Neuronal stem cell (in vitro differentiated cells): ENCODE results near the gene LHFPL2.

ENCODE experiments used
- DNase-seq: peaks from one replicate; pipeline ENCODE4 v3.0.0-alpha.2; 2013; ENCODE audit warnings: low spot score
- H2AFZ ChIP-seq: one replicate; pipeline ENCODE4 v1.6.1; 2013; ENCODE audit warnings: mild to moderate bottlenecking, low read length, inconsistent platforms
- H2AK5ac ChIP-seq: 2 replicates; pipeline ENCODE4 v1.6.1; 2013; ENCODE audit warnings: low read depth, mild to moderate bottlenecking, inconsistent platforms, low read length, moderate library complexity, mixed read lengths
- H2BK120ac ChIP-seq: 2 replicates; pipeline ENCODE4 v1.6.1; 2013; ENCODE audit warnings: low read depth, mild to moderate bottlenecking, inconsistent platforms, low read length, moderate library complexity, mixed read lengths
- H2BK12ac ChIP-seq: one replicate; pipeline ENCODE4 v1.6.1; 2013; ENCODE audit warnings: low read length, inconsistent platforms
- H2BK15ac ChIP-seq: 2 replicates; pipeline ENCODE4 v1.6.1; 2013; ENCODE audit warnings: mild to moderate bottlenecking, low read length, inconsistent platforms, mixed read lengths
- H2BK5ac ChIP-seq: one replicate; pipeline ENCODE4 v1.6.1; 2013; ENCODE audit warnings: inconsistent platforms, mild to moderate bottlenecking, low read length, moderate library complexity
- H3K14ac ChIP-seq: one replicate; pipeline ENCODE4 v1.6.1; 2013; ENCODE audit warnings: low read length, inconsistent platforms
- H3K18ac ChIP-seq: 2 replicates; pipeline ENCODE4 v1.6.1; 2013; ENCODE audit warnings: low read length, inconsistent platforms
- H3K23ac ChIP-seq: 2 replicates; pipeline ENCODE4 v1.6.1; 2013; ENCODE audit warnings: low read depth, mild to moderate bottlenecking, mixed read lengths, low read length, inconsistent platforms; ENCODE audit not compliant: poor library complexity
- H3K27ac ChIP-seq: replicated peaks from 3 replicates; pipeline ENCODE4 v1.5.1; 2013; ENCODE audit warnings: low read length, inconsistent platforms
- H3K27me3 ChIP-seq, 3 experiments: 2 replicates each; pipeline ENCODE4 v1.6.1; 2013; ENCODE audit warnings: low read length in 3 of 3, mild to moderate bottlenecking in 2 of 3, inconsistent platforms in 1 of 3, low read depth in 1 of 3, mixed read lengths in 1 of 3, moderate library complexity in 1 of 3; ENCODE audit not compliant: control insufficient read depth in 3 of 3, insufficient read depth in 3 of 3
- H3K36me3 ChIP-seq, 2 donors: replicated peaks in 1 of 2; 2 replicates each; pipeline ENCODE4 v1.6.1; 2013; ENCODE audit warnings: low read length in 2 of 2; ENCODE audit not compliant: control insufficient read depth in 2 of 2, insufficient read depth in 2 of 2
- H3K4ac ChIP-seq: 2 replicates; pipeline ENCODE4 v1.6.1; 2013; ENCODE audit warnings: inconsistent platforms, mild to moderate bottlenecking, low read length, moderate library complexity
- H3K4me1 ChIP-seq, 2 donors: 1 replicate in 1 of 2; 2 replicates in 1 of 2; pipeline ENCODE4 v1.6.1; 2013; ENCODE audit warnings: low read length in 2 of 2, low read depth in 1 of 2; ENCODE audit not compliant: control insufficient read depth in 2 of 2, insufficient read depth in 1 of 2
- H3K4me2 ChIP-seq: one replicate; pipeline ENCODE4 v1.6.1; 2013; ENCODE audit warnings: mild to moderate bottlenecking, low read length, inconsistent platforms; ENCODE audit not compliant: insufficient read depth, poor library complexity, severe bottlenecking
- H3K4me3 ChIP-seq, 2 donors: 2 replicates each; pipeline ENCODE4 v1.5.1; 2013; ENCODE audit warnings: low read length in 2 of 2, mild to moderate bottlenecking in 2 of 2, inconsistent platforms in 1 of 2, moderate library complexity in 1 of 2
- H3K79me1 ChIP-seq: one replicate; pipeline ENCODE4 v1.6.1; 2013; ENCODE audit warnings: low read depth, mild to moderate bottlenecking, inconsistent platforms, low read length, moderate library complexity
- H3K9ac ChIP-seq: one replicate; pipeline ENCODE4 v1.6.1; 2013; ENCODE audit warnings: mild to moderate bottlenecking, low read depth, low read length, inconsistent platforms; ENCODE audit not compliant: poor library complexity
- H3K9me3 ChIP-seq, 2 donors: replicated peaks in 1 of 2; 2 replicates each; pipeline versions ENCODE3 to v1.6.1; 2013; ENCODE audit warnings: low read length in 2 of 2, mild to moderate bottlenecking in 2 of 2, inconsistent platforms in 1 of 2, low read depth in 1 of 2, mixed read lengths in 1 of 2, moderate library complexity in 1 of 2; ENCODE audit not compliant: control insufficient read depth in 2 of 2, insufficient read depth in 1 of 2
- H4K8ac ChIP-seq: one replicate; pipeline ENCODE4 v1.6.1; 2013; ENCODE audit warnings: low read depth, mild to moderate bottlenecking, inconsistent platforms, low read length, moderate library complexity
- H4K91ac ChIP-seq: one replicate; pipeline ENCODE4 v1.6.1; 2013; ENCODE audit warnings: low read length, low read depth, mild to moderate bottlenecking, inconsistent platforms; ENCODE audit not compliant: poor library complexity
- WGBS, 2 donors: extraction: QIAGEN DNeasy Blood & Tissue Kit; methylation state at CpG; one replicate each; pipeline ENCODE4 v1.1.7; 2013; ENCODE audit warnings: missing lambda C conversion rate in 2 of 2, mixed read lengths in 1 of 2; ENCODE audit not compliant: insufficient read length in 2 of 2, insufficient replicate concordance in 1 of 2; ENCODE audit errors: extremely low coverage in 2 of 2; 5-methylcytosine and 5-hydroxymethylcytosine counted together

The LHFPL2 gene

GRCh38 chr5:78519198-78519941 is 129.2 kb downstream of the LHFPL2 start:
- WGBS, 2 donors, result no CpG with 5 or more reads among the region's 9 CpGs
- H2AFZ ChIP-seq, result no peak overlapping the region
- H3K27ac ChIP-seq, result no peak overlapping the region
- H2AK5ac ChIP-seq, result no peak overlapping the region
- H3K9me3 ChIP-seq, result no peaks in the 10 kb centered on the region
- no peak overlapping the region for H3K4ac ChIP-seq
- DNase-seq, result no peak
- no peaks in the 10 kb centered on the region for H3K27me3 ChIP-seq
- no peak overlapping the region for H4K91ac ChIP-seq
- H3K4me2 ChIP-seq, result no peak overlapping the region
- H2BK120ac ChIP-seq, result no peak overlapping the region
- no peak overlapping the region for H4K8ac ChIP-seq
- peaks cover 6% of the 10 kb centered on the region in 2 donors for H3K4me1 ChIP-seq
- no peak overlapping the region for H2BK15ac ChIP-seq
- H3K79me1 ChIP-seq, result no peaks in the 10 kb centered on the region
- no peak overlapping the region for H2BK5ac ChIP-seq
- no peaks in the 10 kb centered on the region for H3K36me3 ChIP-seq
- H3K14ac ChIP-seq, result no peak overlapping the region
- H2BK12ac ChIP-seq, result no peak overlapping the region
- H3K23ac ChIP-seq, result no peak overlapping the region
- no peak overlapping the region for H3K18ac ChIP-seq
- H3K9ac ChIP-seq, result no peak overlapping the region
- H3K4me3 ChIP-seq, result no peak overlapping the region

GRCh38 chr5:78518365-78519197 is 130.0 kb downstream of the LHFPL2 start:
- Histone ChIP-seq H3K4me2 (no peak overlapping the region), H4K8ac (no peak overlapping the region), H2BK5ac (no peak overlapping the region), H2BK120ac (no peak overlapping the region), H3K4ac (no peak overlapping the region), H3K23ac (no peak overlapping the region), H3K9ac (no peak overlapping the region), H3K36me3 (no peaks in the 10 kb centered on the region), H3K18ac (no peak overlapping the region), H2AFZ (no peak overlapping the region), H3K14ac (no peak overlapping the region), H3K9me3 (peaks cover 2% of the 10 kb centered on the region in 2 donors), H3K79me1 (no peaks in the 10 kb centered on the region), H3K27ac (no peak overlapping the region), H3K4me3 (no peak overlapping the region), H2BK12ac (no peak overlapping the region), H4K91ac (no peak overlapping the region), H3K27me3 (no peaks in the 10 kb centered on the region), H2AK5ac (no peak overlapping the region), H2BK15ac (no peak overlapping the region), H3K4me1 (peaks cover 6% of the 10 kb centered on the region in 2 donors)
- WGBS, 2 donors, result no CpG with 5 or more reads among the region's 14 CpGs
- DNase-seq, result no peak

DNA sequence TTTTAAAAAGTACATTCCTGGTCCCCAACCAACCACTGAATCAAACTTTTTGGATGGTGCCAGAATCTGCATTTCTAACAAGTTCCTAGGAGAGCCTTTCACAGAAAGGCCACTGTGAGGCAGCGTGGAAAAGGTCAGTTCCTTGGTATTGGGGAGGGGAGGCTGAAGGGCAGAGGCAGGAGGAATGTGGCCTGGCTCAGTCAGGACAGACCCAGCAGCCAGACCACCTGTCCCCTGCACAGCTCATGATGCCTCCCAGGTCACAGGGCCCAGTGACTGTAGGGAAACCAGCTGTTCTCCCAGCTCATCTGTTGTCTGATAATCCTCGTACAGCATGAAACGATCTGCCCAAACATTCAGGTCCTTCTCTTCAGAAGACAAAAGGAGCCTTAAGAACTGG is 132.9 kb downstream of the LHFPL2 start:
- H3K9ac ChIP-seq, result no peak overlapping the region
- peaks cover 6 to 16% of the 10 kb centered on the region in 2 donors for H3K4me1 ChIP-seq
- H4K8ac ChIP-seq, result no peak overlapping the region
- H2BK15ac ChIP-seq, result no peak overlapping the region
- H2AK5ac ChIP-seq, result no peak overlapping the region
- no peak overlapping the region for H3K4me2 ChIP-seq
- no peak overlapping the region for H3K18ac ChIP-seq
- no peaks in the 10 kb centered on the region for H3K27me3 ChIP-seq
- H4K91ac ChIP-seq, result no peak overlapping the region
- no peak overlapping the region for H2BK5ac ChIP-seq
- H3K23ac ChIP-seq, result no peak overlapping the region
- H3K4ac ChIP-seq, result no peak overlapping the region
- no CpG with 5 or more reads among the region's 3 CpGs for whole genome bisulfite sequencing, 2 donors
- H2AFZ ChIP-seq, result no peak overlapping the region
- H2BK120ac ChIP-seq, result no peak overlapping the region
- no peak overlapping the region for H3K4me3 ChIP-seq
- no peak for DNase-seq
- H3K27ac ChIP-seq, result no peak overlapping the region
- peaks cover 2% of the 10 kb centered on the region in 2 donors for H3K9me3 ChIP-seq
- H3K14ac ChIP-seq, result no peak overlapping the region
- H3K79me1 ChIP-seq, result no peaks in the 10 kb centered on the region
- no peak overlapping the region for H2BK12ac ChIP-seq
- no peaks in the 10 kb centered on the region for H3K36me3 ChIP-seq
